ENCODE measurements around the gene METTL8. TPM values are rescaled to one million over a fixed set of nuclear protein-coding genes. Genes with fewer than 3 reads are reported as not detected.
A peak's percentile ranks its signal among the peaks of the same experiment; 100 is the strongest.

The METTL8 gene, protein sequence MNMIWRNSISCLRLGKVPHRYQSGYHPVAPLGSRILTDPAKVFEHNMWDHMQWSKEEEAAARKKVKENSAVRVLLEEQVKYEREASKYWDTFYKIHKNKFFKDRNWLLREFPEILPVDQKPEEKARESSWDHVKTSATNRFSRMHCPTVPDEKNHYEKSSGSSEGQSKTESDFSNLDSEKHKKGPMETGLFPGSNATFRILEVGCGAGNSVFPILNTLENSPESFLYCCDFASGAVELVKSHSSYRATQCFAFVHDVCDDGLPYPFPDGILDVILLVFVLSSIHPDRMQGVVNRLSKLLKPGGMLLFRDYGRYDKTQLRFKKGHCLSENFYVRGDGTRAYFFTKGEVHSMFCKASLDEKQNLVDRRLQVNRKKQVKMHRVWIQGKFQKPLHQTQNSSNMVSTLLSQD
- total RNA-seq, result 10 to 100 TPM; 20.0 to 21.8 TPM

DNA sequence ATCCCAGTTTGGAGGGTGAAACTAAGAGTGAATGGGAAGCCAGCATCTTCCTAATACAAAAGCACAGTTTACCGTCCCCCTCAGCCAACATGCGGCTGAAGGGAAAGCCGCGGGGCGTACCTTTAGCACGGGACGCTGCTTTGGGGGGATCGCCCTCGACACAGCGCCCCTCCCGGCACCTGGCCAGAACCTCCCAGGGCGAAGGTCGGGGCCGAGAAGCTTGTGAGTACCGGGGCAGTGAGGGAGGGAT, at the start of gene METTL8:
Gene METTL8 (minus strand): TSS at position 228 of the 250 bp plus-strand sequence. CDS start 41,805 bp downstream, outside the sequence.
- Mint-ChIP-seq H3K4me1 (peaks cover 43% of the 10 kb centered on the region), H3K36me3 (ENCODE audit: low read depth) (peaks cover 54% of the 10 kb centered on the region), H3K9me3 (peaks cover 11% of the 10 kb centered on the region), H3K27ac (peak within 1 kb of the TSS; percentile 94), H3K4me3 (peak within 1 kb of the TSS; percentile 83), H3K27me3 (no peaks in the 10 kb centered on the region)
- DNase-seq, result no peak
- ChIA-PET CTCF (interaction anchor here (0.5 to 4.4 kb wide), 8 partner anchors 10 to 504 kb away, joined by 3 to 25 read pairs (median 3); partner anchors contain the start of gene GORASP2), POLR2A (interaction anchor here (0.9 kb wide), 1 partner anchor 17 kb away, joined by 3 read pairs; no protein-coding TSS in a partner anchor)

DNA sequence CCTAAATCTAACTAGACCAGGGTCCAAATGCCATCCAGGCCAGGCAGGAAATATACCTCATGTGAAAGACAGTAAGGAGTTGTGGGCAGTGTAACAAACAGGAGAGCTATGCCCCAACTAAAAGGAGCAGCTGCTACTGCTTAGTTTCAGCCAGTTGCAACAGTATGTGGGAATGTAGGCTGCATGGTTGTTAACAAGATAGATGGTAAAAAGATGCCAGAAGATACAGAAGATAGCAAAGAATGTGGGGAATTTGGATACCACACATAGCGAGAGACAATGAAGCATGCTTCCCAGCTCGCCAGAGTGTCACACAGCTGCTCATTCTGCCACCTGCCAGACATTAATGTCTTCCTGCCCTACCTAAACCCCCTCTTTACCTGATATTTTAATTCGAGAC, 49.1 kb upstream of the METTL8 start:
- CTCF ChIA-PET, result interaction anchor here (0.6 to 1.2 kb wide), 2 partner anchors 296 to 554 kb away, joined by 4 to 5 read pairs; partner anchors contain the start of gene GORASP2
- DNase-seq, result no peak
- no peak overlapping the region for H3K27ac Mint-ChIP-seq
- H3K9me3 Mint-ChIP-seq, result peaks cover under 1% of the 10 kb centered on the region
- H3K4me1 Mint-ChIP-seq, result peaks cover 8% of the 10 kb centered on the region
- POLR2A ChIA-PET, result no interaction called here
- no peaks in the 10 kb centered on the region for H3K27me3 Mint-ChIP-seq
- H3K36me3 Mint-ChIP-seq (ENCODE audit: low read depth), result peaks cover 21% of the 10 kb centered on the region
- H3K4me3 Mint-ChIP-seq, result no peak overlapping the region

DNA sequence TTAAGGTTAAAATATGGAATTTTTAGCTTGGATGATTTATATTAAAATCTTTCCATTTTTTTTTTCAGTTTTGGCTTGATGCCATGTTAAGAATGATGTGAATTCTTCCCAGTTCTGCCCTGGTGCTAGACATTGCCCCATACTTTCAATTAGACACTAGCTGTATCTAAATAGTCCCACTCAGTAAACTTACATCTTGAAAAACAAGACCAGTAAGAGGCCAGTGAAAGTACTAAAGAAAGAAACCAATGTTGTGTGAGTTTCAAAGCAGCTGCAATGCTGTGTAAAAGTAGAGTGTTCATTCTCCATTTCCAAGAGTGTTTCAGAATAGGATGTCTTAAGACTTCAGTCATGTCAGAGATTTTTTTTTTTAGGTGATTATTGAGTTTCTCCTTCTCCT, 48.5 kb upstream of the METTL8 start:
- Mint-ChIP-seq H3K4me3 (no peak overlapping the region), H3K27me3 (no peaks in the 10 kb centered on the region), H3K9me3 (no peaks in the 10 kb centered on the region), H3K36me3 (ENCODE audit: low read depth) (peaks cover 22% of the 10 kb centered on the region), H3K4me1 (peaks cover 8% of the 10 kb centered on the region), H3K27ac (no peak overlapping the region)
- ChIA-PET CTCF (interaction anchor here (0.6 to 1.2 kb wide), 3 partner anchors 73 to 554 kb away, joined by 3 to 5 read pairs (median 4); partner anchors contain the start of gene GORASP2), POLR2A (no interaction called here)
- DNase-seq, result no peak

DNA sequence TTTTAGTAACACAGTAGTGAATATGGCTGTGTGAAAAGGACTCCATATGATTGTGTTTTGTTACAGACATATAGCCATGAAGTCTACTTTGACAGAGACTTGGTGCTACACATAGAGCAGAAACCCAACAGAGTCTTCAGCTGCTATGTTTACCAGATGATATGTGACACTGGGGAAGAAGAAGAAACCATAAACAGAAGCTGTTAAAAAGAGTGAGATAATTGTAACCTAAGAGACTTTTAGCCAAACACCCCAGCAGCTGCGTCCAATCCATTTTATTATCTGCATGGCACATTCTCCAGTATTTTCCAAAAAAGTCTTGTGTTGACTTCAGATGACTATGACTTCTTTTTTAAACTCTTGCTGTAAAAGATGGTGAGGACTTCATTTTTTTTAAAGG, 47.1 kb upstream of the METTL8 start:
- ChIA-PET CTCF (no interaction called here), POLR2A (no interaction called here)
- H3K27me3 Mint-ChIP-seq, result no peaks in the 10 kb centered on the region
- DNase-seq, result no peak
- peaks cover 22% of the 10 kb centered on the region for H3K36me3 Mint-ChIP-seq (ENCODE audit: low read depth)
- H3K4me1 Mint-ChIP-seq, result peaks cover 8% of the 10 kb centered on the region
- no peaks in the 10 kb centered on the region for H3K9me3 Mint-ChIP-seq
- no peak overlapping the region for H3K27ac Mint-ChIP-seq
- H3K4me3 Mint-ChIP-seq, result no peak overlapping the region

DNA sequence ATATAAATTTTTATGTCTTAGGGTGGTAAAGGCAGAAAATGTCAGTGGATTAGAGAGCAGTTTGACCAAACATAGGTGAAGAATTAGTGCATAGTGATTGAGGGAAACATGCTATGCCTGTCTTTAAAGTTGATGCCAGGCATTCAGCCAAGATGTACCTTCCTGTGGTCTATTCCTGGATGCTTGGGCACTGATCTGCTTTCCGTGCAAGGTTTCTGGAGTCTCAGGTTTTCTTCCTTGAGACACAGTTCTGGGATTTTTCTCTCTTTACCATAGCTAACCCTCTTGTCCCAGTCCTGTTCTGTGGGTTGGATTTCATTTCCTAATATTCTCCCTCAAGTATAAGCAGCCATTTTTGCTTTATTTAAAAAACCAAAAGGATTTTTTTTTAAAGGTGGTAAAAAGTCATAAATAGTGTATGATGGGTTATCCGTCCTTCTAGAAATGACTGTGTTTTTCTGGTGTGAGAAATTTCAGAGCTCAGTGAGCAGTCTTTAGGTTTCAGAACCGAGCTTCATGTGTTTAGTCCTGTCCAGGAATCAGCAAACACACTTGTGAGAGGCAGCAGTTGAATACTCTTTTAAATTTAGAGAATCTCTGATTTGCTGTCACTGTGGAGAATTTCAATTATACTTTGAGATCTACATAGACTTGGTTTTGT, 45.5 kb upstream of the METTL8 start:
- Mint-ChIP-seq H3K4me3 (no peak overlapping the region), H3K27me3 (no peaks in the 10 kb centered on the region), H3K27ac (no peak overlapping the region), H3K4me1 (peaks cover 2% of the 10 kb centered on the region), H3K9me3 (no peaks in the 10 kb centered on the region), H3K36me3 (ENCODE audit: low read depth) (peaks cover 33% of the 10 kb centered on the region)
- no peak for DNase-seq
- ChIA-PET CTCF (no interaction called here), POLR2A (no interaction called here)

DNA sequence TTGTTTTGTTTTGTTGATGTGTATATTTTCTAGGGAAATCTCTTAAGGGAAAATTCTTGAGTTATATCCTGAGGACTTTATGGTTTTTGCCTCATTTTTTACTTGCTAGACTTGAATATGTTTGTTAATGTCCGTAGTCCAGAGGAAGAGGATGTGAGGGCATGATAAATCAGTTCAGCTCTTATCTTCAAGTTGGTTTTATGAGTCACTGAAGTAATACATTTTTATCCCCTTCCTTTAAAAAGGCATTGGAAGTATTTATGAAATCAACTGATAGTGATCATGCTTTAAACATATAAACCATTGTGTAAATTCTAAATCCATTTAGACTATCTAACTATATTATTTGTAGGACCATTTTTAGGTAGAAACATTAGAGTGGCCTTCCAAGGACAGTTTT, 44.6 kb upstream of the METTL8 start:
- Mint-ChIP-seq H3K36me3 (ENCODE audit: low read depth) (peaks cover 40% of the 10 kb centered on the region), H3K4me1 (peaks cover 3% of the 10 kb centered on the region), H3K4me3 (no peak overlapping the region), H3K27me3 (no peaks in the 10 kb centered on the region), H3K9me3 (no peaks in the 10 kb centered on the region), H3K27ac (no peak overlapping the region)
- ChIA-PET CTCF (no interaction called here), POLR2A (no interaction called here)
- DNase-seq, result no peak

DNA sequence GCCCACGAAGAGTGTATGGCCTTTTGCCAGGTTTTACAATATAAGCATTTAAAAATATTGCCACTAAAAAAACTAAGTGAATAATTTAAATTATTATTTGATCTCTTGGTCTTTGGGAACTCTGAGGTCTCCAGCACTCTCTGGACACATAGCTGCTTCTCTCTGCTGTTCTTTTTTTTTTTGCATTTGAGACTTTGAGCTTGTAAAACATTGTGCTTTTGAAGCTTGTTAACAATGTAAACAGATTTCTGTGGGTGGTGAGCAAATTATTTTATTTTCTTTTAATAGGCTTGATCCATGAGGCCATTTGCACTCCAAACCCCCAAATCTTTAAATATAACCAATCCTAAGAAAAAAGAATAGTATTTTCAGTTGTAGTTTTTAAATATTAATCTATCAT, 42.2 kb upstream of the METTL8 start:
- CTCF ChIA-PET, result no interaction called here
- H3K36me3 Mint-ChIP-seq (ENCODE audit: low read depth), result peaks cover 37% of the 10 kb centered on the region
- H3K9me3 Mint-ChIP-seq, result no peaks in the 10 kb centered on the region
- no peak overlapping the region for H3K27ac Mint-ChIP-seq
- DNase-seq, result no peak
- no peak overlapping the region for H3K4me3 Mint-ChIP-seq
- POLR2A ChIA-PET, result no interaction called here
- H3K27me3 Mint-ChIP-seq, result no peaks in the 10 kb centered on the region
- peaks cover 3% of the 10 kb centered on the region for H3K4me1 Mint-ChIP-seq

DNA sequence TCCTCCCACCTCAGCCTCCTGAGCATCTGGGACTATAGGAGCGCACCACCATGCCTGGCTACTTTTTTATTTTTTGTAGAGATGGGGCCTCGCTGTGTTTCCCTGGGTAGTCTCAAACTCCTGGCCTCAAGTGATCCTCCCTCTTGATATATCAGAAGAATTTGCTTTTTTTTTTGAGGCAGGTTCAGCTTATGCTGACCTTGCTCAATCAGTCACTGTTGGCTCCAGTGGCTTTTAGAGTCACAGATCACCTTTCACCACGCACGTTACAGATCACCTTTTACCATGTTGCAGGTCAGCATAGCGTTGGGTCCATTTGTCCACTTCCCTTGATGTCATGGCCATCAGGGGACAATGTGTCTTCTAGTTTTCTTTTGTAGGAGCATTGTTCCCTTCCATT, 36.3 kb upstream of the METTL8 start:
- Mint-ChIP-seq H3K27ac (no peak overlapping the region), H3K4me1 (peaks cover 3% of the 10 kb centered on the region), H3K4me3 (no peak overlapping the region), H3K36me3 (ENCODE audit: low read depth) (peaks cover 45% of the 10 kb centered on the region), H3K27me3 (no peaks in the 10 kb centered on the region), H3K9me3 (no peaks in the 10 kb centered on the region)
- no peak for DNase-seq
- ChIA-PET POLR2A (no interaction called here), CTCF (no interaction called here)

DNA sequence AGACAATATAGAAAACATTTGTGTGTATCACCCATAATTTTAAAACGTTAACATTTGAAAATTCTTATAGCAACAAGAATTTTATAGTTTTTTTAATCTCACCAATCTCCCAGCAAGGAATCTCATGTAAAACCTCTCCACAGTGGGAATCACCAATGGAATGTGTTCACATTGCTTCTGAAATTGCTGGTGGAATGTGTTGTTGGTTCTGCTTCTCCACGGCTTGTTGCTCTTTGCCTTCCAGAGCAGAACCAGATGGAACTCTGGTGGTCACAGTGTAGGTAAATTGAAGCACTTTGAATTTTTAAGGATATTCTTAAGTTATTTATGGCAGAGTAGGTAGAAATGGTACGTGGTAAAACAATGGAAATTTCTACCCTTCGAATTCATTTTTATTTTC, 35.4 kb upstream of the METTL8 start:
- no peak overlapping the region for H3K27ac Mint-ChIP-seq
- H3K4me3 Mint-ChIP-seq, result no peak overlapping the region
- no peaks in the 10 kb centered on the region for H3K4me1 Mint-ChIP-seq
- DNase-seq, result no peak
- no peaks in the 10 kb centered on the region for H3K9me3 Mint-ChIP-seq
- H3K27me3 Mint-ChIP-seq, result no peaks in the 10 kb centered on the region
- H3K36me3 Mint-ChIP-seq (ENCODE audit: low read depth), result peaks cover 40% of the 10 kb centered on the region
- CTCF ChIA-PET, result no interaction called here
- POLR2A ChIA-PET, result no interaction called here

DNA sequence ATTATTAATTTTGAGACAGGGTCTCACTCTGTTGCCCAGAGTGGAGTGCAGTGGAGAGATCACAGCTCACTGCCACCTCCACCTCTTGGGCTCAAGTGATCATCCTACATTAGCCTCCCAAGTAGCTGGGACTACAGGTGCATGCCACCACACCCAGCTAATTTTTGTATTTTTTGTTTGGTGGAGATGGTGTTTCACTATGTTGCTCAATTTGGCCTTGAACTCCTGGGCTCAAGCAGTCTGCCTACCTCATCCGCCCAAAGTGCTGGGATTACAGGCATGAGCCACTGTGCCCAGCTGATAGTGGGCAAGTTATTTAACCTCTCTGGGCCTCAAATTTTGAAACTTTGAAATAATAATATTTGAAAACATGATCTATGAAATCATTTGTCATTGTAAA, 26.7 kb upstream of the METTL8 start:
- peaks cover 39% of the 10 kb centered on the region for H3K36me3 Mint-ChIP-seq (ENCODE audit: low read depth)
- H3K4me1 Mint-ChIP-seq, result peaks cover 2% of the 10 kb centered on the region
- H3K27ac Mint-ChIP-seq, result no peak overlapping the region
- DNase-seq, result no peak
- ChIA-PET CTCF (no interaction called here), POLR2A (no interaction called here)
- no peak overlapping the region for H3K4me3 Mint-ChIP-seq
- H3K9me3 Mint-ChIP-seq, result peaks cover 11% of the 10 kb centered on the region
- H3K27me3 Mint-ChIP-seq, result no peaks in the 10 kb centered on the region

DNA sequence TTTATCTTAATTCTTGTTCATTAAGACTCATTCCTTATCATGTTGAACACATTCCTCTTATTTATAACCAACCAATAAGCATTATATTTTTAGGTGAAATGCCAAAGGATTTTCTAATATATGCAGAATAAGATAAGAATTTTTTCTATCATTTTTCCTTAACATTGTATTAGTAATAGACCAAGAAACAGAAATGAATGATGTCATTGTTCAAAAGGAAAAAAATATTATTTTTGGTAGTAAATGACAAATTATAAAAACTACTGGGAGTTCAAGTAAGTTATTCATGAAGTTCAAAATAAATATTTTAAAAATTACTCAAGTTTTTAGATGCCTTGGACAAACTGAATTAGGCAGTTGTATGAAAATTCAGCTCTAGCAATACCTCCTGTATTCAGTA, 25.7 kb upstream of the METTL8 start:
- H3K4me3 Mint-ChIP-seq, result no peak overlapping the region
- peaks cover 45% of the 10 kb centered on the region for H3K36me3 Mint-ChIP-seq (ENCODE audit: low read depth)
- ChIA-PET CTCF (interaction anchor here (0.6 to 0.7 kb wide), 3 partner anchors 26 to 124 kb away, joined by 3 read pairs; partner anchors contain the start of gene METTL8), POLR2A (no interaction called here)
- peaks cover 11% of the 10 kb centered on the region for H3K9me3 Mint-ChIP-seq
- H3K4me1 Mint-ChIP-seq, result peaks cover 2% of the 10 kb centered on the region
- no peaks in the 10 kb centered on the region for H3K27me3 Mint-ChIP-seq
- DNase-seq, result no peak
- no peak overlapping the region for H3K27ac Mint-ChIP-seq

DNA sequence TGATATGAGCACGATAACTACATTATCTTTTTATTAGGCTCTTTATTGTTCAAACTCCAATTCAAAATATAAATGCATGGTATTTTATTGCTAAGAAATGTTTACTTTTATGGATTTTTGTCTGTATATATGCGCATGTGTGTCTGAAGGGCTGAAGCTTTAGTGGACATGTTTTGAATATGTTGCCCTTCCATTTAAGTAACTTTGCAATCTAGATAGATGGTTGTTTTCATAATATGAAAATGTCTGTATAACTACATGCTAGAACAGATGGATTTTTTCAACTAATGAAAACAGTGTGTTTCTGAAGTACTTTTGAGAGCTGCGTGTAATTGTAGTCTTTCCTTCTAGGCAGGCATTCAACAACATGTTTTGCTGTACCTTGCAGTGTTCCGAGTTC, 19.0 kb upstream of the METTL8 start:
- Mint-ChIP-seq H3K27ac (no peak overlapping the region), H3K4me1 (peaks cover 2% of the 10 kb centered on the region), H3K27me3 (no peaks in the 10 kb centered on the region), H3K4me3 (no peak overlapping the region), H3K9me3 (peaks cover 7% of the 10 kb centered on the region), H3K36me3 (ENCODE audit: low read depth) (peaks cover 46% of the 10 kb centered on the region)
- DNase-seq, result no peak
- ChIA-PET POLR2A (no interaction called here), CTCF (interaction anchor here (0.6 kb wide), 2 partner anchors 326 to 469 kb away, joined by 3 to 4 read pairs; no protein-coding TSS in a partner anchor)

DNA sequence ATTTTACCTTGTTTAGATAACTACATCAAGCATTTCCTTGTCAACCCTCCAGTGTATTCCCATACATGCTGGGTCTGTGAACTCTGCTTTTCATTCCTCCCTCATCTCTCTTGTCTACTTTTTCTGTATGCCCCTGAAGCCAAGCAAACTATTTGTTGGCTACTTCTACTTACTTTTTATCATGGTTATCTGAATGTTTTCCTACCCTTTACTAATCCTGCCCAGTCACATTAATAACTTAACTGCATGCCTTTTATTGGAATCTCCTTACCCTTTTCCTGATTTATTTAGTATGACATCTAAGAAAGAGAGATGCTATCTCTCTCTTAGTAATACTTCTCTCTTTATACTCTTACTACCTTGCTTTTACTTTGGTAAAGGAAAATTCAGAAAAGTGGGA, 17.3 kb upstream of the METTL8 start:
- Mint-ChIP-seq H3K27ac (no peak overlapping the region), H3K27me3 (no peaks in the 10 kb centered on the region), H3K4me3 (no peak overlapping the region), H3K9me3 (peaks cover 2% of the 10 kb centered on the region), H3K36me3 (ENCODE audit: low read depth) (peaks cover 39% of the 10 kb centered on the region), H3K4me1 (peaks cover 2% of the 10 kb centered on the region)
- ChIA-PET POLR2A (interaction anchor here (0.7 kb wide), 1 partner anchor 433 kb away, joined by 3 read pairs; no protein-coding TSS in a partner anchor), CTCF (no interaction called here)
- DNase-seq, result no peak

All from activated CD4-positive, alpha-beta T cell treated with anti-CD3 and anti-CD28 coated beads, Interleukin-2, amount 10 ng/mL, durations not matched to agents 7 days and 5 days (primary cell).